ENCODE data around the gene RP2.

GRCh38 chrX:46918434-46918833 is 81.6 kb downstream of the RP2 start:
- TF ChIP-seq POLR2AphosphoS5 (IDR thresholded peaks at IDR 0.05; ENCODE audit: insufficient read depth in 1 of 2, low read depth in 1 of 2) (no peak), CTCF (IDR thresholded peaks at IDR 0.05) (no peak)
